Embryonic facial prominence (tissue), 1 donor: ENCODE measurements around the gene RHAG.
"Not testable (repeated sequence)": the region's sequence is repeated elsewhere in the genome, so short reads cannot be mapped to it uniquely, and the experiment has no call there.

Experiments used
- DNase-seq: peaks from one replicate; pipeline ENCODE4 v3.0.0-alpha.2; 2016; ENCODE audit errors: extremely low spot score

Gene RHAG

GRCh38 chr6:49635978-49636712 lies 494 bp downstream of the RHAG start:
- DNase-seq, result no peak

GRCh38 chr6:49635480-49635879 lies 1.2 kb downstream of the RHAG start:
- DNase-seq, result no peak

GRCh38 chr6:49634836-49635218 lies 1.8 kb downstream of the RHAG start:
- no peak for DNase-seq

GRCh38 chr6:49634092-49634835 lies 2.4 kb downstream of the RHAG start:
- DNase-seq, result no peak

GRCh38 chr6:49633541-49633940 lies 3.1 kb downstream of the RHAG start:
- no peak for DNase-seq

GRCh38 chr6:49632727-49633126 lies 3.9 kb downstream of the RHAG start:
- no peak for DNase-seq

- DNase-seq, result not testable (repeated sequence)
Measured at GRCh38 chr6:49629485-49630088, 7.1 kb downstream of the RHAG start.

GRCh38 chr6:49626811-49627210 lies 9.8 kb downstream of the RHAG start:
- DNase-seq, result no peak

GRCh38 chr6:49618257-49618656 lies 18.4 kb downstream of the RHAG start:
- DNase-seq, result no peak

GRCh38 chr6:49614144-49614543 lies 22.5 kb downstream of the RHAG start:
- not testable (repeated sequence) for DNase-seq

GRCh38 chr6:49609285-49609684 lies 27.4 kb downstream of the RHAG start:
- no peak for DNase-seq

- not testable (repeated sequence) for DNase-seq
Measured at GRCh38 chr6:49608275-49608674, 28.4 kb downstream of the RHAG start.

GRCh38 chr6:49607391-49607982 lies 29.2 kb downstream of the RHAG start:
- DNase-seq, result no peak

- DNase-seq, result peak; percentile 69
Measured at GRCh38 chr6:49606721-49607390, 29.8 kb downstream of the RHAG start.

GRCh38 chr6:49604080-49604479 lies 32.6 kb downstream of the RHAG start:
- DNase-seq, result not testable (repeated sequence)

GRCh38 chr6:49587262-49587661 lies 49.4 kb downstream of the RHAG start:
- DNase-seq, result not testable (repeated sequence)

- no peak for DNase-seq
Measured at GRCh38 chr6:49582529-49582928, 54.1 kb downstream of the RHAG start.

- no peak for DNase-seq
Measured at GRCh38 chr6:49579649-49580048, 57.0 kb downstream of the RHAG start.

GRCh38 chr6:49576618-49577017 lies 60.0 kb downstream of the RHAG start:
- DNase-seq, result no peak

GRCh38 chr6:49570474-49571079 lies 66.1 kb downstream of the RHAG start:
- DNase-seq, result no peak

GRCh38 chr6:49565855-49566254 lies 70.8 kb downstream of the RHAG start:
- DNase-seq, result no peak
